HepG2 (cell line): ENCODE data around the gene BCL2L1. TPM values are rescaled to one million over a fixed set of nuclear protein-coding genes. Genes with fewer than 3 reads are reported as not detected.

Experiments
- AGO2 ChIP-seq: fragments of 200-400 bp; formaldehyde crosslinking; optimal IDR thresholded peaks from 2 replicates; pipeline ENCODE3; 2017; ENCODE audit warnings: mild to moderate bottlenecking, low read depth, low read length, moderate library complexity
- ATF2 ChIP-seq: sonication (generic); formaldehyde crosslinking; IDR thresholded peaks from 2 replicates; pipeline ENCODE4 v1.4.0; 2020; ENCODE audit warnings: missing genetic modification reagents
- BATF2 ChIP-seq: sonication (generic); formaldehyde crosslinking; IDR thresholded peaks from 2 replicates; pipeline ENCODE4 v1.8.0; 2022; ENCODE audit warnings: mild to moderate bottlenecking, missing genetic modification reagents, moderate library complexity
- E2F2 ChIP-seq: sonication (generic); formaldehyde crosslinking; IDR thresholded peaks from 2 replicates; pipeline ENCODE4 v1.4.0; 2020; ENCODE audit warnings: missing genetic modification reagents, borderline replicate concordance
- FOXA3 ChIP-seq: IDR thresholded peaks from 2 replicates; pipeline ENCODE4 v1.6.1; 2016; ENCODE audit warnings: missing genetic modification reagents, missing compliant biosample characterization
- GPN1 ChIP-seq: sonication (generic); formaldehyde crosslinking; IDR thresholded peaks from 2 replicates; pipeline ENCODE4 v1.5.1; 2020; ENCODE audit warnings: missing genetic modification reagents, borderline replicate concordance
- KAT2B ChIP-seq: fragments of 150-350 bp; IDR thresholded peaks from 2 replicates; pipeline ENCODE4 v1.6.1; 2014; ENCODE audit warnings: low read depth, low read length, borderline replicate concordance
- NCOR1 ChIP-seq: fragments of 200-600 bp; sonication (generic); IDR thresholded peaks from 2 replicates; pipeline ENCODE4 v1.7.0; 2017; ENCODE audit warnings: antibody characterized with exemption, low read length, borderline replicate concordance
- NFIB ChIP-seq: sonication (generic); formaldehyde crosslinking; IDR thresholded peaks from 2 replicates; pipeline ENCODE4 v1.9.0; 2021; ENCODE audit warnings: missing genetic modification reagents, mild to moderate bottlenecking, borderline replicate concordance
- RFX5 ChIP-seq: IDR thresholded peaks from 2 replicates; pipeline ENCODE4 v1.6.1; 2011; ENCODE audit warnings: low read depth, low read length, improper control_type of control experiment
- RNF219 ChIP-seq: sonication (generic); formaldehyde crosslinking; IDR thresholded peaks from 2 replicates; pipeline ENCODE4 v1.5.0; 2020; ENCODE audit warnings: mild to moderate bottlenecking, missing genetic modification reagents
- SRY ChIP-seq: sonication (generic); formaldehyde crosslinking; IDR thresholded peaks from 2 replicates; pipeline ENCODE4 v1.8.0; 2022; ENCODE audit warnings: mild to moderate bottlenecking, missing genetic modification reagents
- TBX2 ChIP-seq: sonication (generic); formaldehyde crosslinking; IDR thresholded peaks from 2 replicates; pipeline ENCODE4 v1.5.0; 2020; ENCODE audit warnings: missing genetic modification reagents, mild to moderate bottlenecking, borderline replicate concordance
- THAP7 ChIP-seq: sonication (generic); formaldehyde crosslinking; IDR thresholded peaks from 2 replicates; pipeline ENCODE4 v1.8.1; 2023; ENCODE audit warnings: mild to moderate bottlenecking, missing genetic modification reagents
- UBTF ChIP-seq: sonication (generic); formaldehyde crosslinking; IDR thresholded peaks from 2 replicates; pipeline ENCODE4 v1.4.0; 2020; ENCODE audit warnings: mild to moderate bottlenecking, missing genetic modification reagents
- ZMYM3 ChIP-seq: sonication (generic); formaldehyde crosslinking; IDR thresholded peaks from 2 replicates; pipeline ENCODE4 v1.5.1; 2020; ENCODE audit warnings: mild to moderate bottlenecking, missing genetic modification reagents
- ZNF550 ChIP-seq: sonication (generic); formaldehyde crosslinking; IDR thresholded peaks from 2 replicates; pipeline ENCODE4 v1.4.0; 2020; ENCODE audit warnings: mild to moderate bottlenecking, missing genetic modification reagents, borderline replicate concordance
- ZNF598 ChIP-seq: sonication (generic); formaldehyde crosslinking; IDR thresholded peaks from 2 replicates; pipeline ENCODE4 v1.5.1; 2020; ENCODE audit warnings: mild to moderate bottlenecking, missing genetic modification reagents, borderline replicate concordance
- ZNF781 ChIP-seq: sonication (generic); formaldehyde crosslinking; IDR thresholded peaks from 2 replicates; pipeline ENCODE4 v1.5.1; 2020; ENCODE audit warnings: borderline replicate concordance, mild to moderate bottlenecking, missing genetic modification reagents; ENCODE audit errors: not compliant biosample characterization
- polyA plus RNA-seq, 8 experiments: library from polyadenylated mRNA; depleted of rRNA in 3 of 8; stranded (reverse) in 7 of 8; unstranded in 1 of 8; fragments of >200 nt; fragmentation: Illumina TruSeq in 4 of 8; extraction: Trizol in 4 of 8; gene quantifications; 2 replicates each; pipeline versions ENCODE4 v1.2.1 to v1.2.3, GENCODE V29; 2011 to 2016; ENCODE audit warnings: low read depth in 4 of 8, missing spikeins in 1 of 8, mixed read lengths in 1 of 8; ENCODE audit not compliant: insufficient read depth in 1 of 8
- total RNA-seq, 5 experiments: library from RNA; depleted of rRNA; stranded (reverse); fragments of >200 nt; fragmentation: Illumina TruSeq; extraction: Trizol; gene quantifications; 2 replicates each; pipeline ENCODE4 v1.2.3, GENCODE V29; 2016; ENCODE audit warnings: low read depth in 1 of 5

The BCL2L1 gene
- total and polyA plus RNA-seq, 2 of the 13 experiments (the other 11 are each of a cell fraction or from before 2014, with no cell fraction given): 164 to 258 TPM

GRCh38 chr20:31695849-31696804 lies 26.5 kb downstream of the BCL2L1 start (continued):
- peak; percentile 82; the same call in 1 of the 2 replicates for TF ChIP-seq RNF219 (CRISPR knock-in tag)
- no peak for TF ChIP-seq NFIB (CRISPR knock-in tag)
- no peak; the same call in 1 of the 2 replicates for TF ChIP-seq KAT2B
- no peak for TF ChIP-seq GPN1
- TF ChIP-seq AGO2: no peak
- peak; percentile 79 for TF ChIP-seq SRY (CRISPR knock-in tag)
- TF ChIP-seq RFX5: peak; percentile 26; the same call in 1 of the 2 replicates
- TF ChIP-seq FOXA3 (CRISPR knock-in tag): peak; percentile 99
- peak; percentile 100 for TF ChIP-seq ATF2
- TF ChIP-seq THAP7 (CRISPR knock-in tag): no peak
- peak; percentile 100 for TF ChIP-seq NCOR1
- TF ChIP-seq ZNF781 (CRISPR knock-in tag): no peak
- TF ChIP-seq ZNF550 (CRISPR knock-in tag): no peak
- TF ChIP-seq E2F2 (CRISPR knock-in tag): no peak
- TF ChIP-seq BATF2: peak; percentile 90; the same call in 1 of the 2 replicates
- TF ChIP-seq UBTF (CRISPR knock-in tag): peak; percentile 66
- TF ChIP-seq TBX2 (CRISPR knock-in tag): peak; percentile 100
- TF ChIP-seq ZMYM3 (CRISPR knock-in tag): peak; percentile 96
- TF ChIP-seq ZNF598: peak; percentile 93; the same call in 1 of the 2 replicates
